Testis (tissue), 3 donors: ENCODE data around the gene MFSD2B. TPM values are rescaled to one million over a fixed set of nuclear protein-coding genes. Genes with fewer than 3 reads are reported as not detected.

Experiments used
- DNase-seq: peaks from one replicate; pipeline ENCODE4 v3.0.0-alpha.2; 2019
- H3K27ac ChIP-seq, 2 donors: fragments of 200-600 bp; sonication (generic); one replicate each; pipeline ENCODE4 v1.5.1; 2019
- H3K27me3 ChIP-seq: fragments of 200-600 bp; sonication (generic); one replicate; pipeline ENCODE4 v1.5.1; 2019
- H3K36me3 ChIP-seq: fragments of 200-600 bp; sonication (generic); one replicate; pipeline ENCODE4 v1.5.1; 2017; ENCODE audit warnings: low read depth; ENCODE audit errors: missing control alignments
- H3K4me1 ChIP-seq: fragments of 200-600 bp; sonication (generic); one replicate; pipeline ENCODE4 v1.5.1; 2019
- H3K4me3 ChIP-seq, 2 donors: fragments of 200-600 bp; sonication (generic); one replicate each; pipeline ENCODE4 v1.5.1; 2017 to 2019
- H3K9me3 ChIP-seq: fragments of 200-600 bp; sonication (generic); one replicate; pipeline ENCODE4 v1.5.1; 2017
- POLR2A ChIP-seq: fragments of 450-650 bp; IDR thresholded peaks from one replicate; pipeline ENCODE4 v1.6.1; 2017; ENCODE audit warnings: antibody characterized with exemption, mild to moderate bottlenecking, moderate library complexity
- WGBS, 2 donors: methylation state at CpG; one replicate each; pipeline ENCODE4 v1.1.5; 2018; 5-methylcytosine and 5-hydroxymethylcytosine counted together
- intact Hi-C: fragments of 100-400 bp; cut with DNase I; formaldehyde crosslinking; loops from one replicate; pipeline ENCODE4 v1.15.1; 2023; ENCODE audit warnings: low total_unique reads
- polyA plus RNA-seq: library from polyadenylated mRNA; stranded (reverse); fragments of 350-450 nt; fragmentation: Illumina TruSeq; extraction: RNeasy Lipid Tissue Mini Kit (QIAGEN cat#74804); gene quantifications from one replicate; pipeline ENCODE4 v1.2.3, GENCODE V29; 2014; ENCODE audit warnings: low read depth, low replicate concordance; ENCODE audit not compliant: insufficient read depth
- total RNA-seq, 2 donors: library from RNA; depleted of rRNA; stranded (reverse); fragments of >200 nt; gene quantifications; one replicate each; pipeline ENCODE4 v1.2.3, GENCODE V29; 2016
- TF ChIP-seq, protein P1 (sequence below), 3 experiments: fragments of 450-650 bp in 2 of 3; fragments of 200-600 bp in 1 of 3; sonication (generic) in 1 of 3; IDR thresholded peaks; one replicate each; pipeline ENCODE4 v1.5.1; 2016 to 2019; ENCODE audit warnings: antibody characterized with exemption in 3 of 3, mild to moderate bottlenecking in 2 of 3, moderate library complexity in 1 of 3

Gene MFSD2B
- total and polyA plus RNA-seq, 3 donors from 2014 or later = 0.39 to 0.94 (median 0.50) TPM

DNA sequence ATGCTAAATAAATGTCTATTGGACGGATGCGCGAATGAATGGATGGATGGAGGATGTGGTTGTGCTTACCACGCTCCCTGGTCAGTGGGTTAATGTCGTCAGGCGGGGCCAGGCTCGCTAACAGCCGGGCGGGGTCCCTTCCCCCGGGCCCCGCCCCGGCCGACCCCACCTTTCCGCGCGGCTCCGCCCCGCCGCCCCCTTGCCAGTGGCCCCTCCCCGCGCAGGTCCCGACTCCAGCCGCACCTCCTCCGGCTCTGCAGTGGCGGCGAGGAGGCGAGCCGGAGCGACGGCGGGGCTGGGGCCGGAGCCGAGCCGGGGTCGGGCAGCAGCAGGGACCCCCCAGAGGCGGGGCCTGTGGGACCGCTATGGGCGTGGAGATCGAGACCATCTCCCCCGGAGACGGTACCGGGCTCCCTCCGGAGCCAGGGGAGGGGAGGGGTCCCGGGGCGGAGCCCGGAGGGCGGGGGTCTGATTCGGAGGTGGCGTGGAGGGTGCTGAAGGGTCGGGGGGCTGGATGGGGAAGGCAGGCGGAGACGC is 39.7 kb downstream of the MFSD2B start, which contains the start of gene FKBP1B:
TSS of gene FKBP1B (plus strand) at position 257 of the 537 bp plus-strand sequence. CDS start at position 366, 109 bp downstream.
- peaks cover 4% of the 10 kb centered on the region for H3K4me1 ChIP-seq
- H3K27ac ChIP-seq = no peak within 1 kb of the TSS
- TF ChIP-seq, protein P1, sequence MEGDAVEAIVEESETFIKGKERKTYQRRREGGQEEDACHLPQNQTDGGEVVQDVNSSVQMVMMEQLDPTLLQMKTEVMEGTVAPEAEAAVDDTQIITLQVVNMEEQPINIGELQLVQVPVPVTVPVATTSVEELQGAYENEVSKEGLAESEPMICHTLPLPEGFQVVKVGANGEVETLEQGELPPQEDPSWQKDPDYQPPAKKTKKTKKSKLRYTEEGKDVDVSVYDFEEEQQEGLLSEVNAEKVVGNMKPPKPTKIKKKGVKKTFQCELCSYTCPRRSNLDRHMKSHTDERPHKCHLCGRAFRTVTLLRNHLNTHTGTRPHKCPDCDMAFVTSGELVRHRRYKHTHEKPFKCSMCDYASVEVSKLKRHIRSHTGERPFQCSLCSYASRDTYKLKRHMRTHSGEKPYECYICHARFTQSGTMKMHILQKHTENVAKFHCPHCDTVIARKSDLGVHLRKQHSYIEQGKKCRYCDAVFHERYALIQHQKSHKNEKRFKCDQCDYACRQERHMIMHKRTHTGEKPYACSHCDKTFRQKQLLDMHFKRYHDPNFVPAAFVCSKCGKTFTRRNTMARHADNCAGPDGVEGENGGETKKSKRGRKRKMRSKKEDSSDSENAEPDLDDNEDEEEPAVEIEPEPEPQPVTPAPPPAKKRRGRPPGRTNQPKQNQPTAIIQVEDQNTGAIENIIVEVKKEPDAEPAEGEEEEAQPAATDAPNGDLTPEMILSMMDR (IDR thresholded peaks at IDR 0.05) = no peak
- no peak for TF ChIP-seq POLR2A
- H3K27me3 ChIP-seq = no peaks in the 10 kb centered on the region
- H3K36me3 ChIP-seq = no peaks in the 10 kb centered on the region
- 0 to 1% methylated on average over 18 to 50 of the region's 52 CpGs for WGBS, 2 donors
- no peaks in the 10 kb centered on the region for H3K9me3 ChIP-seq
- H3K4me3 ChIP-seq = peak within 1 kb of the TSS; percentile 69 to 73
- DNase-seq = peak; percentile 51
- intact Hi-C loops = no loop called here

DNA sequence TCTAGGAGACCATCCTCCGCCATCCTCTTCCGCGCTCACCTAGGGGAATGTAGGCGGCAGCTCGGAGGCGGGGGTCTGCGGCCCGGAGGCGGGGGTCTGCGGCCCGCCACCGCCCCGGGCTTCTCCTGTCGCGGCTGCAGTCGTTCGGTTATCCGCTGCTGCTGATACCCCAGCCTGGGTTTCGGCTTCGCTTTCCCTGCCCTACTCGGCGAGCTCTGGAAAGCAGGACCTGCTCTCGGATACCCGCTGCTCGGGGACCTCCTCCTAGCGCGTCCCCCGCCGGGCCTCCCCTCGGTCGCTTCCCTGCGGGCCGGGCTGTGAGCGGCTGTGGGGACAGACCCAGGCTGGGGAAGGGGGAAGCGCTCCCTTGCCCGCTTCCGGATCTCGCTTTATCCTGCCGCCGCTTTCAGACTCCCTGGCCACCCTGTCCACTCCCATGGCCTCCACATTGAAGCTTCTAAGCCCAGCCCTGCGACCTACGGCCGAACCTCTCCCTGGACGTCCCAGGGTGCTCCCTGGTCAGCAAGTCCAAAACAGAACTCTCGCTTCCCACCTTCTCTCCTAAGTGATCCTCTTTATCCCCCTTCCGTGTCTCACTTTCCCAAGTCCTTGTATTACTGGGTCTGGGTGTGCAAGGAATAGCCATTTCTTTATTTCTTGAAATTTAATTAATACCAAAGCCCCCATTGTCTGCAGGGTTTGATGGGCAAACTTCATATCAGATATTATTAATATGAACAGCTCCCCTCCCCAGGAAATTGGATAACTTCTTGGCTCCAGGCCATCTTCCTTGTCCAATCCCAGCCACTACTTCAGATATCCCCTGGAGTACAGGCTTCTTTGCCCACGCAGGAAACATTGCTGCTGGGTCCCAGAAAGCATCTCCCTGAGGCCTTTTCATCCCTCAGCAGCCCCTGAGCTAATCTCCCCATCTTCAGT is 40.4 kb downstream of the MFSD2B start:
- Histone ChIP-seq H3K4me3 (peak overlapping the region; percentile 69 to 73), H3K4me1 (peaks cover 4% of the 10 kb centered on the region), H3K36me3 (no peaks in the 10 kb centered on the region), H3K27ac (no peak overlapping the region), H3K27me3 (no peaks in the 10 kb centered on the region), H3K9me3 (no peaks in the 10 kb centered on the region)
- TF ChIP-seq, protein P1 (IDR thresholded peaks at IDR 0.05) = no peak
- TF ChIP-seq POLR2A = no peak
- 2 to 3% methylated on average over 28 to 47 of the region's 47 CpGs for WGBS, 2 donors
- intact Hi-C loops = no loop called here
- peak; percentile 30 for DNase-seq

DNA sequence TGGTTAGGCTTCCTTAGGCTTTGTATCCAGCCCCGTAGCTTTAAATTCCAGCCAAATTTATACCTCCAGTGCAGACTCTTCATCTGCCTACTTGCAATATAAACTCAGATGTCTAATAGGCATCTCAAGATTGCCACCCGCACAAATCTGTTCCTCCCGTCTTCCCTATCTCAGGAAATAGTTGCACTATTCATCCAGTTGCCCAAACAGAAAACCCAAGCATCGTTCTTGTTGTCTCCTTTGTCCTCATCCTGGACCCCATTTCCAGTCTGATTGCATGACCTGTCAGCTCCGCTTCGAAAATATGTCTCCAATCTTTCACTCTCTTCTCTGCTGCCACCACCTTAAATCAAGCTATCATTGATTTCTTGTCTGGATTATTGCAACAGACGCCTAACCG is 41.9 kb downstream of the MFSD2B start:
- DNase-seq = no peak
- Histone ChIP-seq H3K27ac (no peak overlapping the region), H3K4me3 (no peak overlapping the region), H3K36me3 (no peaks in the 10 kb centered on the region), H3K4me1 (peaks cover 4% of the 10 kb centered on the region), H3K27me3 (no peaks in the 10 kb centered on the region), H3K9me3 (no peaks in the 10 kb centered on the region)
- intact Hi-C loops = no loop called here
- WGBS, 2 donors = 88 to 91% methylated on average over 8 of the region's 8 CpGs
- TF ChIP-seq, protein P1 (IDR thresholded peaks at IDR 0.05) = no peak
- TF ChIP-seq POLR2A = no peak

DNA sequence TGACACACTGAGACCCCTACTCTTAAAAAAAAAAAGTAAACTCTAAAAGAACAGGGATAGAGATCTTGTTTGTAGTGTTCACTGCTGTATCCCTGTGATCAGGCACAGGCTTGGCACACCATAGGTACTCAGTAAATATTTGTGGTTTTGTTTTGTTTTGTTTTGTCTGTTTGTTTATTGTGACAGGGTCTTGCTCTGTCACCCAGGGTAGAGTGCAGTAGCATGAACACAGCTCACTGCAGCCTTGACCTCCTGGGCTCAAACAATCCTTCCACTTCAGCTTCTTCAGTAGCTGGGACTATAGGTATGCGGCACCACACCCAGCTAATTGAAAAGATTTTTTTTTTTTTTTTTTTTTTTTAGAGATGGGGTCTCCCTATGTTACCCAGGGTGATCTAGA is 43.1 kb downstream of the MFSD2B start:
- Histone ChIP-seq H3K36me3 (no peaks in the 10 kb centered on the region), H3K9me3 (no peaks in the 10 kb centered on the region), H3K27ac (no peak overlapping the region), H3K4me3 (no peak overlapping the region), H3K4me1 (peaks cover 4% of the 10 kb centered on the region), H3K27me3 (no peaks in the 10 kb centered on the region)
- TF ChIP-seq, protein P1 (IDR thresholded peaks at IDR 0.05) = no peak
- no peak for TF ChIP-seq POLR2A
- WGBS, 2 donors = 93 to 100% methylated on average over 1 of the region's 1 CpG
- no peak for DNase-seq
- intact Hi-C loops = no loop called here
